Body of pancreas (tissue), 4 donors: ENCODE measurements around the gene DENND1A.

Experiments
- CTCF ChIP-seq, 7 experiments: fragments of 450-650 bp in 4 of 7; fragments of 200-600 bp in 3 of 7; sonication (generic) in 3 of 7; IDR thresholded peaks; one replicate each; pipeline ENCODE4 v1.5.1; 2016 to 2019; ENCODE audit warnings: antibody characterized with exemption in 7 of 7
- POLR2A ChIP-seq, 3 donors: fragments of 450-650 bp; IDR thresholded peaks; one replicate each; pipeline ENCODE4 v1.6.1; 2016; ENCODE audit warnings: antibody characterized with exemption in 3 of 3, mild to moderate bottlenecking in 2 of 3

GRCh38 chr9:123630233-123630632 lies 299.7 kb downstream of the DENND1A start:
- TF ChIP-seq CTCF (IDR thresholded peaks at IDR 0.05) (no peak), POLR2A (IDR thresholded peaks at IDR 0.05) (no peak)
